GM18505 (cell line): ENCODE data around the gene AP5S1.

Source experiments
- ATAC-seq: cut with Tn5 transposase; IDR thresholded peaks from one replicate; pipeline ENCODE4 v1.9.1; 2021; ENCODE audit not compliant: unreplicated experiment
- POLR2A ChIP-seq: IDR thresholded peaks from 4 replicates; pipeline ENCODE4 v1.6.1; 2011; ENCODE audit warnings: borderline replicate concordance; ENCODE audit not compliant: insufficient read depth, insufficient read length; ENCODE audit errors: extremely low read depth

The AP5S1 gene

GRCh38 chr20:3848565-3848964 is 28.2 kb downstream of the AP5S1 start:
- no peak for ATAC-seq
- no peak for TF ChIP-seq POLR2A

- no peak for ATAC-seq
- no peak for TF ChIP-seq POLR2A
Measured at GRCh38 chr20:3854462-3854871, 34.1 kb downstream of the AP5S1 start.

GRCh38 chr20:3857405-3857804 is 37.1 kb downstream of the AP5S1 start:
- ATAC-seq: no peak
- TF ChIP-seq POLR2A: no peak

GRCh38 chr20:3858689-3859088 is 38.3 kb downstream of the AP5S1 start:
- no peak for TF ChIP-seq POLR2A
- no peak for ATAC-seq

- TF ChIP-seq POLR2A: no peak
- ATAC-seq: no peak
Measured at GRCh38 chr20:3861191-3861590, 40.8 kb downstream of the AP5S1 start.

GRCh38 chr20:3862333-3862732 is 42.0 kb downstream of the AP5S1 start:
- no peak for ATAC-seq
- TF ChIP-seq POLR2A: no peak

DNA sequence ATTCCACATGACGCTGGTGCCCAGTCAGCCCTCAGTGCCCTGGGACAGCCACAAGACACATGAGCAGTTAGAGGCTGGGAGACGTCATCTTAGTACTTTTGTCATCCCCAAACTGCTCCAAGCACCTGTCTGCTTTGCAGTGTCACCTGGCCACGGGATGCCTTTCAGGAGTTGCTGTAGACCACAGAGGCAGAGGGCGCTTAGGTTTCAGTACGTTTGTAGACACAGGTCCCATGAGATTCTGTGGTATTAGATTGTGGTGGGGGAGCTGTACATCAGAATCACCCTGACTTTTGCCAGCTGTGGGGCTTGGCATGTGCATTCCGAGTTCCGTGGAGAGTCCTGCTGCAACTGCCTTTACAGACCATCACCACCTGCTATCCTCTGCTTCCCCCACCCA is 43.0 kb downstream of the AP5S1 start:
- no peak for TF ChIP-seq POLR2A
- no peak for ATAC-seq

- ATAC-seq: no peak
- TF ChIP-seq POLR2A: no peak
Measured at GRCh38 chr20:3864518-3864917, 44.2 kb downstream of the AP5S1 start.

- no peak for TF ChIP-seq POLR2A
- no peak for ATAC-seq
Measured at GRCh38 chr20:3865152-3865886, 45.0 kb downstream of the AP5S1 start.

DNA sequence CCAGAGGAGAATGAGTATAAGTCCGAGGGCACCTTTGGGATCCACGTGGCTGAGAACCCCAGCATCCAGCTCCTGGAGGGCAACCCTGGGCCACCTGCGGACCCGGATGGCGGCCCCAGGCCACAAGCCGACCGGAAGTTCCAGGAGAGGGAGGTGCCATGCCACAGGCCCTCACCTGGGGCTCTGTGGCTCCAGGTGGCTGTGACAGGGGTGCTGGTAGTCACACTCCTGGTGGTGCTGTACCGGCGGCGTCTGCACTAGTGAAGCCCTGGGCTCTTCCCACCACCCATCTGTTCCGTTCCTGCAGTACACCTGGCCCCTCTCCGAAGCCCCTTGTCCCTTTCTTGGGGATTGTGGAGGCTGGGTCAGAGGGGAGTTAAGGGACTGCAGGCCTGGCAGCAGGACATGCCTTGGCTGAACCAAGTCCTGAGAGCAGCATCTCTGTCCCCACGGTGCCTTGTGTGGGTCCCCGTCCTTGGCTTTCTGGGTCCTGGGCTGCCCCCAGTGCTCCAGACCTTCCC is 45.6 kb downstream of the AP5S1 start:
- no peak for ATAC-seq
- TF ChIP-seq POLR2A: no peak

- no peak for TF ChIP-seq POLR2A
- ATAC-seq: no peak
Measured at GRCh38 chr20:3866464-3866863, 46.1 kb downstream of the AP5S1 start.

DNA sequence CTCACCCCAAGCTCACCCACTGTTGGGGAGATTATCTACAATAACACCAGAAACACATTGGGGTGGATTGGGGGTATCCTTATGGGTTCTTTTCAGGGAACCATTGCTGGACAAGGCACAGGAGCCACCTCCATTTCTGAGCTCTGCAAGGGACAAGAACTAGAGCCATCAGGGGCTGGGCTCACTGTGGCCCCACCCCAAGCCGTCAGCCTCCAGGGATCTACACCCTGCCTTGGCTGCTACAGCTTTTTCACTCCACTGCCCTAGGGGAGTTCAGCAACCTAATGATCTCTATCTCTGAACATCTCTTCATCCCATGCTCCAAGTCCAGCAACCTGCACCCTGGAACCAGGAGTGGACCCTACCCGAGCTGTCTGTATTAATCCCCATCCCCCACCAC is 47.5 kb downstream of the AP5S1 start:
- no peak for TF ChIP-seq POLR2A
- ATAC-seq: no peak

DNA sequence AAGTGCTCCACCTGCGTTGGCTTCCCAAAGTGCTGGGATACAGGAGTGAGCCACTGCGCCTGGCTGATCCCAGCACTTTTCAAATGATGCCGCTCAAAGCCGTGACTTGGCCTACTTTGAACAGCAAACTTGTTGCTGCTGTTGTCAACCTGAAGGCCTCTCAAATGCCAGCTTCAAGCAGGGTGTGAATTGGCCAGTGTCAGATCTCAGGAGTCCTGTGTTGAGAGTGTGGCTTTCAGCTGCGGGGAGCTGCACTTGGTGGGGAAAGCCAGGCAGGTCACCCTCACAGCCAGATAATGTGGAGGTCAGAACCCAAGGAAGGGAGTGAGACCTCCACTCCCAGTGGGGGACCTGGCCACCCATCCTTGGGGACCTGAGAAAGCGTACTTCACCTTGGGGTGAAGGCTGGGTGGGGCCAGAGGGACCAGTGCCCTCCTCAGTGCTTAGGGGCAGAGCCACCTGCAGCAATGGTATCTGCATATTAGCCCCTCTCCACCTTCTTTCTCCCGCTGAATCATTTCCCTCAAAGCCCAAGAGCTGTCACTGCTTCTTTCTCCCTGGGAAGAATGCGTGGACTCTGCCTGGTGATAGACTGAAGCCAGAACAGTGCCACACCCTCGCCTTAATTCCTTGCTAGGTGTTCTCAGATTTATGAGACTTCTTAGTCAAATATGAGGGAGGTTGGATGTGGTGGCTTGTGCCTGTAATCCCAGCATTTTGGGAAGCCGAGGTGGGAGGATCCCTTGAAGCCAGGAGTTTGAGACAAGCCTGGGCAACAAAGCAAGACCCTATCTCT is 49.7 kb downstream of the AP5S1 start:
- TF ChIP-seq POLR2A: no peak
- ATAC-seq: no peak
